ENCODE measurements around the gene PSTPIP2. TPM values are rescaled to one million over a fixed set of nuclear protein-coding genes. Genes with fewer than 3 reads are reported as not detected.

The PSTPIP2 gene
- total and polyA plus RNA-seq, 9 of the 15 experiments (the other 6 are each of a cell fraction or from before 2014, with no cell fraction given), result 14.0 to 45.7 (median 27.1) TPM

DNA sequence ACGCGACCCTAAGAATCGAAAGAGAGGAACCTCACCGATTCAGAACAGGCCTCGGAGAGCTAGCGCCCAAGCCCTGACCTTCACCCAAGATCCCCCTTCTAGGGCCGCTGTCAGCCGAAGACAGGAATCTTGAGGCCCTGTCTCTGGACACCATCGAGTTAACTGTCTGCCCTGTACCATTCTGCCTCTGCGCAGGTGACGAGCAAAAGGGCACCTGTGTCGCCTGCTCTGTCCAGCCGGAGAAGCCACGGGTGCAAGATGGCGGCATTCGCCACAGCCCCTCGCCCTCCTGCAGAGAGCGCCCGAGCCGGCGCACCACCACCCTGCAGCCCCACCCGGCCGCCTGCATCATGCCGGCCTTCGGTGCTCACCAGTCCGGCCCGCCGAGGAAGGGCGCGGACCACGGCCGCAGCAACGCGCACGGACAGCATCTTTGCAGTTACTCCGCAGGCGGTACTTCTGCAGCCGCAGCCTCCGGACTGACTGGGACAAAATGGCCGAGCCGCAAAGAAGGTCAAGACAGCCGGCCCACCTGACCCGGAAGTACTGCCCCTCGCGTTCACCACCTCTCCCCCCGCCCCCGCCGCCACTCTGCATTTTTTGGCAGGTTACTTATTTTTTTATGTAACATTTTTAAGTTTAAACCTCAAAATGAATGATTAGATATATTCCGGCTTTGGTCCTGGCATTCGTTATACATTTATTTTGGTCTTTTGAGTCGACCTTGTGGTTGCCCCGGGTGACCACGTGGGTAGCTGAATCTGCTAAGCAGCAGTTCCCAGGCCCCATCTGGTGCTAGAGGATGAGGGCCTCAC, 25.9 kb upstream of the PSTPIP2 start, which contains the start of gene ATP5F1A (continued):
- TF ChIP-seq, protein P1, sequence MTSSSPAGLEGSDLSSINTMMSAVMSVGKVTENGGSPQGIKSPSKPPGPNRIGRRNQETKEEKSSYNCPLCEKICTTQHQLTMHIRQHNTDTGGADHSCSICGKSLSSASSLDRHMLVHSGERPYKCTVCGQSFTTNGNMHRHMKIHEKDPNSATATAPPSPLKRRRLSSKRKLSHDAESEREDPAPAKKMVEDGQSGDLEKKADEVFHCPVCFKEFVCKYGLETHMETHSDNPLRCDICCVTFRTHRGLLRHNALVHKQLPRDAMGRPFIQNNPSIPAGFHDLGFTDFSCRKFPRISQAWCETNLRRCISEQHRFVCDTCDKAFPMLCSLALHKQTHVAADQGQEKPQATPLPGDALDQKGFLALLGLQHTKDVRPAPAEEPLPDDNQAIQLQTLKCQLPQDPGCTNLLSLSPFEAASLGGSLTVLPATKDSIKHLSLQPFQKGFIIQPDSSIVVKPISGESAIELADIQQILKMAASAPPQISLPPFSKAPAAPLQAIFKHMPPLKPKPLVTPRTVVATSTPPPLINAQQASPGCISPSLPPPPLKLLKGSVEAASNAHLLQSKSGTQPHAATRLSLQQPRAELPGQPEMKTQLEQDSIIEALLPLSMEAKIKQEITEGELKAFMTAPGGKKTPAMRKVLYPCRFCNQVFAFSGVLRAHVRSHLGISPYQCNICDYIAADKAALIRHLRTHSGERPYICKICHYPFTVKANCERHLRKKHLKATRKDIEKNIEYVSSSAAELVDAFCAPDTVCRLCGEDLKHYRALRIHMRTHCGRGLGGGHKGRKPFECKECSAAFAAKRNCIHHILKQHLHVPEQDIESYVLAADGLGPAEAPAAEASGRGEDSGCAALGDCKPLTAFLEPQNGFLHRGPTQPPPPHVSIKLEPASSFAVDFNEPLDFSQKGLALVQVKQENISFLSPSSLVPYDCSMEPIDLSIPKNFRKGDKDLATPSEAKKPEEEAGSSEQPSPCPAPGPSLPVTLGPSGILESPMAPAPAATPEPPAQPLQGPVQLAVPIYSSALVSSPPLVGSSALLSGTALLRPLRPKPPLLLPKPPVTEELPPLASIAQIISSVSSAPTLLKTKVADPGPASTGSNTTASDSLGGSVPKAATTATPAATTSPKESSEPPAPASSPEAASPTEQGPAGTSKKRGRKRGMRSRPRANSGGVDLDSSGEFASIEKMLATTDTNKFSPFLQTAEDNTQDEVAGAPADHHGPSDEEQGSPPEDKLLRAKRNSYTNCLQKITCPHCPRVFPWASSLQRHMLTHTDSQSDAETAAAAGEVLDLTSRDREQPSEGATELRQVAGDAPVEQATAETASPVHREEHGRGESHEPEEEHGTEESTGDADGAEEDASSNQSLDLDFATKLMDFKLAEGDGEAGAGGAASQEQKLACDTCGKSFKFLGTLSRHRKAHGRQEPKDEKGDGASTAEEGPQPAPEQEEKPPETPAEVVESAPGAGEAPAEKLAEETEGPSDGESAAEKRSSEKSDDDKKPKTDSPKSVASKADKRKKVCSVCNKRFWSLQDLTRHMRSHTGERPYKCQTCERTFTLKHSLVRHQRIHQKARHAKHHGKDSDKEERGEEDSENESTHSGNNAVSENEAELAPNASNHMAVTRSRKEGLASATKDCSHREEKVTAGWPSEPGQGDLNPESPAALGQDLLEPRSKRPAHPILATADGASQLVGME (CRISPR knock-in tag; IDR thresholded peaks at IDR 0.05), result 0 out of 2 replicates have a peak, but pooled peaks have one; percentile 71
- TF ChIP-seq, protein P2, sequence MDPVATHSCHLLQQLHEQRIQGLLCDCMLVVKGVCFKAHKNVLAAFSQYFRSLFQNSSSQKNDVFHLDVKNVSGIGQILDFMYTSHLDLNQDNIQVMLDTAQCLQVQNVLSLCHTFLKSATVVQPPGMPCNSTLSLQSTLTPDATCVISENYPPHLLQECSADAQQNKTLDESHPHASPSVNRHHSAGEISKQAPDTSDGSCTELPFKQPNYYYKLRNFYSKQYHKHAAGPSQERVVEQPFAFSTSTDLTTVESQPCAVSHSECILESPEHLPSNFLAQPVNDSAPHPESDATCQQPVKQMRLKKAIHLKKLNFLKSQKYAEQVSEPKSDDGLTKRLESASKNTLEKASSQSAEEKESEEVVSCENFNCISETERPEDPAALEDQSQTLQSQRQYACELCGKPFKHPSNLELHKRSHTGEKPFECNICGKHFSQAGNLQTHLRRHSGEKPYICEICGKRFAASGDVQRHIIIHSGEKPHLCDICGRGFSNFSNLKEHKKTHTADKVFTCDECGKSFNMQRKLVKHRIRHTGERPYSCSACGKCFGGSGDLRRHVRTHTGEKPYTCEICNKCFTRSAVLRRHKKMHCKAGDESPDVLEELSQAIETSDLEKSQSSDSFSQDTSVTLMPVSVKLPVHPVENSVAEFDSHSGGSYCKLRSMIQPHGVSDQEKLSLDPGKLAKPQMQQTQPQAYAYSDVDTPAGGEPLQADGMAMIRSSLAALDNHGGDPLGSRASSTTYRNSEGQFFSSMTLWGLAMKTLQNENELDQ (CRISPR knock-in tag; IDR thresholded peaks at IDR 0.05; ENCODE audit: borderline replicate concordance), result no peak
- no peak for TF ChIP-seq ZFP30 (CRISPR knock-in tag; IDR thresholded peaks at IDR 0.05; ENCODE audit: borderline replicate concordance)
- TF ChIP-seq ZFX (CRISPR knock-in tag; IDR thresholded peaks at IDR 0.05), result peak; percentile 72
- TF ChIP-seq FOXM1 (IDR thresholded peaks at IDR 0.05; ENCODE audit: low read depth), result no peak
- no peak for TF ChIP-seq FOXM1 (CRISPR knock-in tag; IDR thresholded peaks at IDR 0.05; ENCODE audit: low read depth)
- TF ChIP-seq, protein P3, sequence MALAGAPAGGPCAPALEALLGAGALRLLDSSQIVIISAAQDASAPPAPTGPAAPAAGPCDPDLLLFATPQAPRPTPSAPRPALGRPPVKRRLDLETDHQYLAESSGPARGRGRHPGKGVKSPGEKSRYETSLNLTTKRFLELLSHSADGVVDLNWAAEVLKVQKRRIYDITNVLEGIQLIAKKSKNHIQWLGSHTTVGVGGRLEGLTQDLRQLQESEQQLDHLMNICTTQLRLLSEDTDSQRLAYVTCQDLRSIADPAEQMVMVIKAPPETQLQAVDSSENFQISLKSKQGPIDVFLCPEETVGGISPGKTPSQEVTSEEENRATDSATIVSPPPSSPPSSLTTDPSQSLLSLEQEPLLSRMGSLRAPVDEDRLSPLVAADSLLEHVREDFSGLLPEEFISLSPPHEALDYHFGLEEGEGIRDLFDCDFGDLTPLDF (CRISPR knock-in tag; IDR thresholded peaks at IDR 0.05), result no peak
- TF ChIP-seq SMAD1 (IDR thresholded peaks at IDR 0.05; ENCODE audit: low read depth, low read length, partially characterized antibody), result no peak
- TF ChIP-seq ZNF121 (CRISPR knock-in tag; conservative IDR thresholded peaks at IDR 0.05), result no peak
- no peak for TF ChIP-seq SRF (CRISPR knock-in tag; IDR thresholded peaks at IDR 0.05)
- TF ChIP-seq TARDBP (IDR thresholded peaks at IDR 0.05), result no peak
- TF ChIP-seq BCOR (IDR thresholded peaks at IDR 0.05), result no peak
- TF ChIP-seq HMG20B (CRISPR knock-in tag; IDR thresholded peaks at IDR 0.05), result no peak
- TF ChIP-seq CHD4 (IDR thresholded peaks at IDR 0.05; ENCODE audit: insufficient read depth, insufficient replicate concordance, low read depth, low read length, poor library complexity, severe bottlenecking), result no peak
- no peak for TF ChIP-seq EP300 (IDR thresholded peaks at IDR 0.05; ENCODE audit: low read length)
- TF ChIP-seq U2AF1 (optimal IDR thresholded peaks at IDR 0.05; ENCODE audit: low read depth, low read length), result no peak
- TF ChIP-seq SREBF1 (IDR thresholded peaks at IDR 0.05; ENCODE audit: borderline replicate concordance, low read depth, low read length), result no peak
- TF ChIP-seq MTA2 (IDR thresholded peaks at IDR 0.05; ENCODE audit: low read depth), result no peak
- TF ChIP-seq RBM34 (IDR thresholded peaks at IDR 0.05; ENCODE audit: borderline replicate concordance, insufficient read depth, low read length), result no peak
